ENCODE data around the gene STXBP6. TPM values are rescaled to one million over a fixed set of nuclear protein-coding genes. Genes with fewer than 3 reads are reported as not detected.

The STXBP6 gene
- total and polyA plus RNA-seq, 2 of the 13 experiments (the other 11 are each of a cell fraction or from before 2014, with no cell fraction given), result 35.3 to 42.8 TPM

- no peak overlapping the region for H2AFZ ChIP-seq (ENCODE audit: low read length)
- H3K79me2 ChIP-seq (ENCODE audit: insufficient read depth, low read length), result no peaks in the 10 kb centered on the region
- WGBS (ENCODE audit: low lambda C conversion rate), result 84% methylated on average over 1 of the region's 1 CpG
- H3K4me3 ChIP-seq (replicated peaks in 1 of 3; ENCODE audit: insufficient read depth in 1 of 3, low read depth in 2 of 3, low read length in 3 of 3), result no peak overlapping the region
- no peak for TF ChIP-seq BRF2 (CRISPR knock-in tag; IDR thresholded peaks at IDR 0.05)
- TF ChIP-seq PHF5A (CRISPR knock-in tag; IDR thresholded peaks at IDR 0.05; ENCODE audit: low read depth, unreplicated experiment), result no peak
- TF ChIP-seq KDM3A (CRISPR knock-in tag; IDR thresholded peaks at IDR 0.05; ENCODE audit: low read depth), result no peak
- no peak for TF ChIP-seq PAWR (CRISPR knock-in tag; IDR thresholded peaks at IDR 0.05; ENCODE audit: borderline replicate concordance)
- no peak for TF ChIP-seq GPBP1L1 (CRISPR knock-in tag; IDR thresholded peaks at IDR 0.05)
- TF ChIP-seq SRSF1 (optimal IDR thresholded peaks at IDR 0.05; ENCODE audit: low read depth, low read length), result no peak
- TF ChIP-seq RFX3 (CRISPR knock-in tag; IDR thresholded peaks at IDR 0.05), result no peak
- no peak for TF ChIP-seq ZNF407 (CRISPR knock-in tag; IDR thresholded peaks at IDR 0.05; ENCODE audit: not compliant biosample characterization)
- no peak for TF ChIP-seq CREB3 (CRISPR knock-in tag; IDR thresholded peaks at IDR 0.05)
- TF ChIP-seq NR1H2 (CRISPR knock-in tag; IDR thresholded peaks at IDR 0.05; ENCODE audit: borderline replicate concordance, low read depth), result no peak
- no peak for TF ChIP-seq ZBTB42 (CRISPR knock-in tag; IDR thresholded peaks at IDR 0.05)
- no peak for TF ChIP-seq ZNF552 (CRISPR knock-in tag; IDR thresholded peaks at IDR 0.05; ENCODE audit: borderline replicate concordance)
- no peak for TF ChIP-seq ZFY (CRISPR knock-in tag; IDR thresholded peaks at IDR 0.05)
- H3K9me3 ChIP-seq (ENCODE audit: low read length), result no peaks in the 10 kb centered on the region
- no peak for DNase-seq (ENCODE audit: low spot score)
- no peak for FAIRE-seq
- intact Hi-C loops (cut with micrococcal nuclease; ENCODE audit: unreplicated experiment), result no loop called here
- H4K20me1 ChIP-seq (ENCODE audit: insufficient read depth, low read length), result no peaks in the 10 kb centered on the region
- H3K4me1 ChIP-seq (ENCODE audit: insufficient read depth, low read length), result peaks cover 14% of the 10 kb centered on the region
- POLR2A ChIA-PET, result no interaction called here
- ATAC-seq, result no peak
- no peak overlapping the region for H3K27ac ChIP-seq (ENCODE audit: extremely low read length, insufficient read depth, low read length)
- H3K27me3 ChIP-seq (ENCODE audit: control insufficient read depth in 1 of 2, insufficient read depth in 2 of 2, low read length in 2 of 2), result no peaks in the 10 kb centered on the region
- no peak overlapping the region for H3K9ac ChIP-seq (ENCODE audit: insufficient read depth, low read depth, low read length)
- H3K4me2 ChIP-seq (ENCODE audit: low read depth, low read length), result no peak overlapping the region
- BruUV-seq (replicated peaks), result no TSS peak
- CTCF ChIA-PET (ENCODE audit: low intra/inter-chr PET ratio, low total read pairs), result no interaction called here
- in situ Hi-C loops (cut with HindIII; ENCODE audit: extremely low pct_ligation_motif_present, low pct_unique_long_range_greater_than_20kb), result no loop called here
- no peaks in the 10 kb centered on the region for H3K36me3 ChIP-seq (replicated peaks in 1 of 2; ENCODE audit: control insufficient read depth in 1 of 2, insufficient read depth in 2 of 2, low read length in 2 of 2)
These were observed 112.6 kb downstream of the STXBP6 start for GRCh38 chr14:24937300-24937699.

Measured in HepG2 (cell line).